ENCODE data around the gene SLC38A5.
"Not testable (repeated sequence)": the region's sequence is repeated elsewhere in the genome, so short reads cannot be mapped to it uniquely, and the experiment has no call there.

Gene SLC38A5

DNA sequence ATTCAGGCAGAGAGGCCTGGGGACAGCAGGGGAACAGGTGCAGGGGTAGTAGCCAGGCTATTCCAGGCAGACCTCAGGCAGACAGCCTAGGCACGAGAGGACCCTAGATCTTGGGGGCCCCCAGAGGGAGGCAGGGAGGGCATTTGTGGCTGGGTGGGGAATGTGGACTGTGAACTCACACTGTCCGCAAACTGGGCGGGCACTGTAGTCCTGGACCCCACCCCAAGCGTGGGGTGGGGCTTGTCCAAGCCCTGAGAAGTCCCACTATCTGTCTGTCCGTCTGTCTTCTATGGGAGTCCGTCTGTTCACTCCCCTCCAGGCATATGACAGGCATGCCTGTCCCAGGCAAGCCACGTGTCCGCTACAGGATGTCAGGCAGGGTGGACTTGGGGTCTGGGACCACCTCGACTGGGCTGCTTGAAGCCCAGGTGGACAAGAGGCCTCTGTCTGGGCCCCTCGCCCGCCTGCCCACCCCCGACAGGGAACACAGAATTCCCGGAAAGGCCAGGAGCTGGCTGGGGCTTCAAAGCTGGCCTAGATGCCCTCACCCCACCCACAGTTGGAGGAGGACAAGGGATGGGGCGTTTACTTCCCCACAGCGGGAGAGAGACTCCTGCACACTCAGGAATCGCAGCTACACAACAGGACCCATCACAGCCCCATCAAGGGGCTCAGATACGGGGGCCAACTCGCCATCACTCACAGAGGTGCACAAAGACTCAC lies at the start of gene SLC38A5:
SLC38A5 (minus strand) TSS at position 151 of the 723 bp plus-strand sequence. CDS start 2,336 bp downstream, outside the sequence.
- no peak for DNase-seq (ENCODE audit: low read depth)

DNA sequence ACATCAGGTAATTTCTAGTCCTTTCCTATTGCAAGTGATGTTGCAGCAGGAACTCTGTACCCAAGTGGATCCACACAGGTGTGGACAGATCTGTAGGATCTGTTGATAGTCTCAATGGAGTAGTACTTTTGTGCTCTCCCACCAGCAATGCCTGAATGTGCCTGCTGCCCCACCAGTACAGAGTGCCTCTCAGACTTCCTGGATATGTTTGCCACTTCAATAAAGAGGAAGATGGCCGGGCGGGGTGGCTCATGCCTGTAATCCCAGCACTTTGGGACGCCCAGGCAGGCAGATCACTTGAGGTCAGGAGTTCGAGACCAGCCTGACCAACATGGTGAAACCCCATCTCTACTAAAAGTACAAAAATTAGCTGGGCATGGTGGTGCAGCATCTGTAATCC lies 49.4 kb upstream of the SLC38A5 start:
- not testable (repeated sequence) for DNase-seq (ENCODE audit: low read depth)

DNA sequence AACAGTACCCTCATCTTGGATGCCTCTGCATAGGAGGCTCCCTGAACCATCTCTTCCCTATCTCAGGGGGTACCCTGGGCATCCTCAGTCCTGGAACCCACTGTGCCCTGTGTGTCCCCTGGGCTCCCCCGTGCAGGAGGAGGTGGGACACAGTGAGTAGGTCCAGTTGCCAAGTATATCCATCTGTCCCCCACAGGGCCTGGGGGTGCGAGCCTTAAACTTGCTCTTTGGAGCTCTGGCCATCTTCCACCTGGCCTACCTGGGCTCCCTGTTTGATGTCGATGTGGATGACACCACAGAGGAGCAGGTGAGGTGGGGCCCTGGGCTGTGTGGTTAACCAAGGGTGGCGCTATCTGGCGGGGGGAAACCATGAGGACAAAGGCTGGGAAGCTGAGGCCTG lies 46.9 kb upstream of the SLC38A5 start:
- no peak for DNase-seq (ENCODE audit: low read depth)

DNA sequence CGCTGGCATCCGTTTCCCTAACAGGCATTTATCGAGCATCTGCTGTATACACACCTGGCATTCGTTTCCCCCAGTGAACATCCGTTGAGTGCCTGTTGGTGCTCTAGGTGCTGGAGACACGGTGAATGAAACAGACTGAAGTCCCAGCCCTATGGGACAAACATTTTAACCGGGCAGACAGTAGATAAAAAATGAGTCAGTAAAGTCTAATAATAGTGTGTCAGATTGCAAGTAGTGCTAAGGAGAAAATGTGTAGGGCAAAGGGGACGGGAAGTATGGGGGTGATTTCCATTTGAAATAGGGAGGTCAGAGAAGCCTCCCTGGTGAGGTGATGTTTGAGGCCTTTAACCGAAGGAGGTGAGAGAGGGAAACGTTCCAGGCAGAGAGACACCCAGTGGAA lies 46.2 kb upstream of the SLC38A5 start:
- DNase-seq (ENCODE audit: low read depth) = no peak

DNA sequence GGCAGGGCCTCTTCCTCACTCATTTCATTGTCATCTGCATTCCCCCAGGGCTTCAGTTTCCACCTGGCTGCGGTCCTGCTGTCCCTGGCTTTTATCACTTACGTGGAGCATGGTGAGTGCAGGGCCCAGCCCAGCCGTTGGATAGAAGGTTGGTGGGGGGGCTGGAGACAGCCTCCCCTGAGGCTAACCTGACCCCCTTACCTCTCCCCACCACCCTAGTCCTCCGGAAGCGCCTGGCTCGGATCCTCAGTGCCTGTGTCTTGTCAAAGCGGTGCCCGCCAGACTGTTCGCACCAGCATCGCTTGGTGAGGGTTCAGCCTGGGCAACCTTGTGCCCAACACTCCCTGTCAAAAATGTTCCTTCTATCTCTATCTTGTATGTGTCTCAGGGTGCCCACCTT lies 45.8 kb upstream of the SLC38A5 start:
- DNase-seq (ENCODE audit: low read depth) = no peak

DNA sequence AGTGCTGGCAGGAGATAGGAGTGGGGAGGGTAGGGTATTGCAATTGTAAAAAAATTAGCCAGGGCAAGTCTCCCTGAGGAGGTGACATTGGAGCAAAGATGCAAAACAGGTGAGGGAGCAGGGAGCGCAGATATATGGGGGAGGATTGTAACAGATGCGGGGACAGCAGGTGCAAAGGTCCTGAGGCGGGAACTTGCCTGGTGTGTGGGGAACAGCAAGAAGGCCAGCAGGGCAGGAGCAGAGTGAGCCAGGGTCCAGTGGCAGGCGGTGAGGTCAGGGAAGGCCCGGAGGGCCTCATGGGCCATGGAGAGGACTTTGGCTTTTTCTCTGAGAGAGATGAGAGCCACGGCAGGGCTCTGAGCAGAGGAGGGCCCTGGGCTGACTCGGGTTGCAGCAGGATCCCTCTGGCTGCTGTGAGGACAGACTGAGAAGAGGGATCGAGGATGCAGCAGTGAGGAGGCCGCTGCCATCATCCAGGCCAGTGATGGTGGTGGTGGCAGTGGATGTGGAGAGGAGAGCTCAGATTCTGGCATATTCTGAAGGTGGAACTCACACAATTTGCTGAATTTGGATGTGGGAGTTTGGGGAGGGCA lies 44.9 kb upstream of the SLC38A5 start:
- no peak for DNase-seq (ENCODE audit: low read depth)

DNA sequence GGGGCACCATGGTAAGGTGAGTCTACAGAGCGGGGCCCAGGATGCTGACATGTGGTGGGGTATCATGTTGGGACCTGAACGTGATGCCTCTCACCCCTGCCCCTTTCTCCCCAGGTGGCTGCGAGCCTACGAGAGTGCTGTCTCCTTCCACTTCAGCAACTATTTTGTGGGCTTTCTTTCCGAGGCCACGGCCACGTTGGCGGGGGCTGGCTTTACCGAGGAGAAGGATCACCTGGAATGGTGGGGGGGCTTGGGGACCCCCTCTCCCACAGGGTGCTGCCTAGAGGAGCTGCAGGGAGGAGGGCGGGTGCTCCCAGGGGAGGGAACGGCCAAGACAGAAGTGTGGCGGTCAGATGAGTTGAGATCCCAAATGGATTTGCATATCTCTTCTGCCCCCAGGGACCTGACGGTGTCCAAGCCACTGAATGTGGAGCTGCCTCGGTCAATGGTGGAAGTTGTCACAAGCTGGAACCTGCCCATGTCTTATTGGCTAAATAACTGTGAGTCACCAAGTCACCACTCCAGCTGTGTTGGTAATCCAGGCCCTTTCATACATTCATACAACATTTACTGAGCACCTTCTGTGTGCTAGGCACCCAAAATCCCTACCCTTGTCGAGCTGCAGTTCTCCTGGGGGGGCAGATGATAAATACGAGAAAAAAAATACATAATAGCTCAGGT lies 44.2 kb upstream of the SLC38A5 start:
- no peak for DNase-seq (ENCODE audit: low read depth)

DNA sequence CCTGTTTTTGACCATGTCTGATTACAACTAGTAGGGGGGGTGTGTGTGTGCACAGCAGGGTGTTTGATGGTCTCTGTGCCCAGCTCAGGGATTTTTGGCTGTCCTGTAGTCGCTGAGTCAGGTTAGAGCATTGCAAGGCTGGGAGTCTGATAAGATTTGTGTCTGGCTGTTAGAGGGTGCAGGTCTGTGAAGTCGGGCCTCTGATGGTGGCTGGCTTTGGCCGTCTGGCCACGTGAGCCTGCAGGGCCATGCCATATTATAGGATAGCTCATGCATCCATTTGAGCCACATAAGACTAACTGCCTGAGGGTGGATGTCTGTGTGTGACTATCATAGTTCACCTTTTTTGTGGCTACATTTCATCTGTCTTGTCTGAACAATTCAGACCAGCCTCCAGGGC lies 43.6 kb upstream of the SLC38A5 start:
- DNase-seq (ENCODE audit: low read depth) = no peak

DNA sequence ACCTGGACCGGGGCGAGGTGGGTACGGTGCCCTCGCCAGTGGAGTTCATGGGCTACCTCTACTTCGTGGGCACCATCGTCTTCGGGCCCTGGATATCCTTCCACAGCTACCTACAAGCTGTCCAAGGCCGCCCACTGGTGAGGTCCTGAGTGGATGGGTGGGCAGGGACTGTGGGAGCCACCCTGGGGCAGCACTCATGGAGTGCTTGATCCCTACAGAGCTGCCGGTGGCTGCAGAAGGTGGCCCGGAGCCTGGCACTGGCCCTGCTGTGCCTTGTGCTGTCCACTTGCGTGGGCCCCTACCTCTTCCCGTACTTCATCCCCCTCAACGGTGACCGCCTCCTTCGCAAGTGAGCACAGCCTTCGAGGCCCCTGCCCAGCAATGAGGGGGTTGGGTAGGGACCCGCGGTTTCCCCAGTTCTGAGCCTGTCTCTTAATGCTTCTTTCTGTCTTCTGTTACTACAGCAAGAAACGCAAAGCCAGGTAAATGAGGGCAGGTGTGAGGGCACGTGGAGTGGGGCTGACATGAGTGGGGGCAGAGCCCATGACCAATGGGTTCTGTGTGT lies 42.4 kb upstream of the SLC38A5 start:
- DNase-seq (ENCODE audit: low read depth) = no peak

DNA sequence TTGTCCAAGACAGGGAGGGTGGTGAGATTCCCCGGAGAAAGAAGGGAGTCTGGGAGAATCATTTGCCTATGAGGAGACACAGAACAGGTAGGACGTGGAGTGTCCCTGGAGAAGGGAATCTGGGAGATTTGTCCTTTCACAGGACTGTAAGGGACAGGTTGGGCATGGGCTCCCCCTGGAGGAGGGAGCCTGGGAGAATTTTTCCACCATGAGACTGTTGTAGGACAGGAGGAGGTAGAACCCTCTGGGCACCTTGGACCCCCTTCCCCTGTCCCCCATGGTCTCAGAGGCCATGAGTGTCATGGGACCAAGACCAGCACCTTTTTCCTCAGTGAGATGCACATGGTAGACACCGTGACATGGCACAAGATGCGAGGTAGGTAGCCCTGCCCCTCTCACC lies 41.5 kb upstream of the SLC38A5 start:
- no peak for DNase-seq (ENCODE audit: low read depth)

DNA sequence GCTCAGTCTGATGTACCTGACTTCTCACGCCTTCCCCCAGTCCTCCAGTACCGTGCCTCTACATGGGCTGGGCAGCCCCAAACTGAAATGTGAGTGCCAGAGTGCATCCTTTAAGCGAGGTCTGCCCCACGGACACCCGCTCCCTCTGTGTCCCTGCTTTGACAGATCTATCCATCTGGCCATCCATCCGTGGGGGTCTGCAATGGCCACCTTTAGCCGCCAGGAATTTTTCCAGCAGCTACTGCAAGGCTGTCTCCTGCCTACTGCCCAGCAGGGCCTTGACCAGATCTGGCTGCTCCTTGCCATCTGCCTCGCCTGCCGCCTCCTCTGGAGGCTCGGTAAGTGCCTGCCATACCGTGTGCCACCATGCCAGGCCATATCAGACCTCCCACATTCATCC lies 39.6 kb upstream of the SLC38A5 start:
- DNase-seq (ENCODE audit: low read depth) = no peak

DNA sequence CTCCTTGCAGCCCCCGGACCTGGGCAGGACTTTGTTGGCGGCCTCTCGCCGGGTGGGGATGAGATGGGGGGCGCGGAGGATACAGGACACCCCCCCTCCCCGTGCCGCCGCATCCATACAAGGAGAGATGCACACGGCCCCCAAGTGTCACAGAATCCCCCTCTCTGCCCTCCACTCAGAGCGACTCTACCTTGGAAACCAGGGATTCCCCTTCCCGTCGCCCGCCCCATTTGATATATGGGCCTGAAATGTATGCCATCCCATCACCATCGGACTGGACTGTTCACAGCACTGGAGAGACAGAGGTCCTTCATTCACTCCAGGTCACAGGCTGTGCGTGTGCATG lies 39.2 kb upstream of the SLC38A5 start:
- no peak for DNase-seq (ENCODE audit: low read depth)

DNA sequence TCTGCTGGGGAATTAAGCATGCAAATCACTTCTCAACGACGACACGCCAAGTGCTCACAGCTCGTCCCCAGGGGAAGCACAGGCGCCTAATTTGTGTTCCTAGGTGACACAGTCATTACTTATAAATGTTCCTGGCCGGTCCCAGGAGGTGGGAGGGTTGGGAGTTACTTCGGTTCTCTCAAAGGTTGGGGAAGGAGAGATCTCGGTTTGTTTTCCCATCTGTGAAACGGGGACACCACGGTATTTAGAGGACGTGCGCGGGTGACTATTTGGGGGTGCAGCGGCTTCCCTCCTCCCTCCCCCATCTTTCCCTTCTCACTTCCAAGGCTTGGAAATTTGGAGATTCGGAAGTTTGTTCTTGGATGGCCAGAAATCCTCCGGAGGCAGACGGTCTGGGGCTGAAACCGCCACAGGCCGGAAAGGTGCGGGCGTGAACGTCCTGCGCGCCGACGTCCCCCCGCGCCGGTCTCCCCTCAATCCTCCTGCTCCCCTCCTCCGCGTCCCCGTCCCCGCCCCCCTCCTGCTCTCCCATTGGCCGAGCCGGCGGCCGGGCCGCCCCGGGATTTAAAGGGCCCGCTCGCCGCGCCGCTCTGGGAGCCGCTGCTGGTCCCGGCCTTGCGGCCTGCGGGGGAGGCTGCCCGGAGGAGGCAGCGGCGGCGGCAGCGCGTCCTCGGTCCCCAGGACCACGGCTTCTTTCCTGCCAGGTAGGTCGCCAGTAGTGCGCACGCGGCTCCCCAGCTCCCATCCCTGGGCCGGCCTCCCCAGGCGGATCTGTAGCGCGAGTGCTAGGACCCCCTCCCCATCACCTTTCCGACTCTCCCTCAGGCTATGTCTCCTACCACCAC lies 38.6 kb upstream of the SLC38A5 start, which contains the start of gene PORCN:
PORCN (plus strand) TSS at position 593 of the 845 bp plus-strand sequence. CDS start 829 bp downstream, outside the sequence.
- DNase-seq (ENCODE audit: low read depth) = no peak

DNA sequence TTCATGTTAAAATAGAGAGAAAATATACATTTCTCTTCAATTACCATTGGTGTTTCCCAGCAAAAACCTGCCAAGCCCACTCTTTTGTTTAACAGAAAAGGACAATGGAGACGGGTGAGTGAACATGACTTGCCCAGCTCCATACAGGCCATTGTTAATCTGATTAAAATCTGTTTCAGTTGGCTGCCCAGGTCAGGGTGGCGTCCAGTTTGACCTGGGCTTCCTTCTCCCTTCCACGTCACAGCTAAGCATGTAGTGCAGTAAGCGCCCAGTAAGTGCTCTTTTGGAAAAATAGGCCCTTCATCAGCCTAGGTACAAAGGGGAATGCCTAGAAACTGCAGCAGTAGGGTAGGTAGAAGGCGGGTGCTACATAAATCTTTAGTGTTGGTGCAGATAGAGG lies 37.2 kb upstream of the SLC38A5 start:
- no peak for DNase-seq (ENCODE audit: low read depth)

DNA sequence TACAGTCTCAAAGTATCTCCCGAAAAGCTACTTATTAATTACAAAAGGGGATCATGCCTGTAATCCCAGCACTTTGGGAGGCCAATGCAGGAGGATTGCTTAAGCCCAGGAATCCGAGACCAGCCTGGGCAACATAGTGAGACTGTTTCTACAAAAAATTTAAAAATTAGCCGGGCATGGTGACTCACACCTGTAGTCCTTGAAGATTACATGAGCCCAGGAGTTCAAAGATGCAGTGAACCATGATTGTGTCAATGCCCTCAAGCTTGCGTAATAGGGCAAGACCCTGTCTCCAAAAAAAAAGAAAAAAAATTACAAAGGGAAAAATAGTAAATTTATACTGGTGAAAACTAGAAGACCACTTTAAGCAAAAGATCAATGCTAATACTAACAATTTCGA lies 35.4 kb upstream of the SLC38A5 start:
- DNase-seq (ENCODE audit: low read depth) = no peak

DNA sequence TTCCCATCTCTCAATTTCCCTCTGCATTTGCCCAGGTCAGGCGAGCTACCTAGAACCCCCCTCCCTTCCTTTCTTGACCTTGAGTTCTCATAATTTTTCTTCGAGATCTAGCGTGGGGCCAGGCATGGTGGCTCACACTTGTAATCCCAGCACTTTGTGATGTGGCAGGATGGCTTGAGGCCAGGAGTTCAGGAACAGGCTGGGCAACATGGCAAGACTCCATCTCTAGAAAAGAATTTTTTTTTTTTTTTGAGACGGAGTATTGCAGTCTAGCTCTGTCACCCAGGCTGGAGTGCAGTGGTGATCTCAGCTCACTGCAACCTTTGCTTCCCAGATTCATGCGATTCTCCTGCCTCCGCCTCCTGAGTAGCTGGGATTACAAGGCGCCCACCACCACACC lies 34.2 kb upstream of the SLC38A5 start:
- DNase-seq (ENCODE audit: low read depth) = no peak

DNA sequence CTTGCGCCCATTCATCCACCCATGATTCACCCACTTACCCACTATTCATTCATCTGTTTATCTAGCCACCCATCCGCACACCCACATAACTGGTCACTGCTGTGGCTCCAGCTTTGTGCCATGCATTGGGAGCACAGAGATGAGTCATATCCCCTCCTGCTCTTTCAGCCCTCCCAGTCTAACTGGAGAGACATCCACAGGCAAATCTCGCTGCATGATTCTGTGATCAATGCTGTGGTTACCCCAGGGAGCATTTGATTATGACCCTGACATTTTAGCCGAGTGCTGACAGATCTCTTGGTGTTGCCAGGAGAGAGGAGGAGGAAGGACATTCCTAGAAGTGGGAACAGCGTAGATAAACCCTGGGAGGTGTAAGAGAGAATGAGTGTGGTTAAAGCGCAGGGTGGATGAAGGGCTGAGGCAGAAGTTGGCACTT lies 28.3 kb upstream of the SLC38A5 start:
- DNase-seq (ENCODE audit: low read depth) = no peak

DNA sequence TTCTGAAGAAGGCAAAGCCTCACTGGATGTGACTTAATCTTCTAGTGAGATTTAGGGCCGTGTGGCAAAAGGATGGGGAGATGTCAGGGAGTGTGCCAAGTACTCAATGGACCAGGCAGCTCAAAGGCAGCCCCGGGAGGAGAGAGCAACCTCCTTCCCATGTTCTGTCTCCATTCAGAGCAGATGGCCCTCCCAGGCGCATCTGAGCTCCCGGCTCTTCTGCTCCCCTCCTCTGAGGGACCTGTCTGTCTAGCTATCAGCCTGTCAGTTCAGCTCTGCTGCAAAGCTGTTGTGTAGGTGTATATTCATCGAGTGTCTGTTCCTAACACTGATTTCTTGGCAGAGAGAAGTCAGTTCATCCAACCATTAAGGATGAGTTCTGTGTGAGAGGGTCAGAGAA lies 27.8 kb upstream of the SLC38A5 start:
- DNase-seq (ENCODE audit: low read depth) = no peak

DNA sequence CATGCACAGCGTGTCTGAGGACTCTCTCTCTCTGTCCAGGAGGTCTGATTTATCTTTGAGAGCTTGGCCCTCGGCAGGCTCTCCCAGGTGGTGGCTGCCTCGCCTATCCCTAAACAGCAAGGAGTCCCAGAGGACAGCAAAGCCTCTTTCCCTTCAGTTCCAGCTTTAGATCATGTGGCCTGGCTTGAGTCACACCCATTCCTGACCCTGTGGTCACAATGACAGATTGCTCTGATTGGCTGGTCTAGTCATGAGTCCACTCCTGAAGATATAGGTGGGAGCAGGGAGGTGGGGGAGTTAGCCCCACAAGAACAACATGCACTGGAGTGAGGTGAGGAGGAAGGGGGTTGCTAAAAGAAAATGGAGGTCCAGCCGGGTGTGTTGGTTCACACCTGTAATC lies 26.6 kb upstream of the SLC38A5 start:
- DNase-seq (ENCODE audit: low read depth) = no peak

DNA sequence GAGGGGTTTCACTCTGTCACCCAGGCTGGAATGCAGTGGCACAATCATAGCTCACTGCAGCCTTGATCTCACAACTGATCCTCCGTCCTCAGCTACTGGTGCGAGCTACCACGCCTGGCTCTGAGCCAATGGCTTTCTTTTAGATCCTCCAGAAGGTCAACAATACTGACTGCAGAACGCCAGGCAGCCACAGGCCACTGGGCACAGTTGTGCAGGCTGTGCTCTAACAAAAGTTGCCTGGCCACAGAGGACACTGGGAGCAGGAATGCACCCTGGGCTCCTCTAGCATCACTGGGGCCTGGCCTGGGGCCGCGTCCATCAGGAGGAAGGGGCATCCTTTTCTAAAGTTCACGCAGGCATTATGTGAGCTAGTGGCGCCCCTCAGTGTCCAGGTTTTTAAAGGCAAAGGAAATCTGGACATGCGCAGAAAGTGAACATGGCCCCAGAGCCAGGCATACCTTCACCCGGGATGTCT lies 23.9 kb upstream of the SLC38A5 start:
- DNase-seq (ENCODE audit: low read depth) = no peak

DNA sequence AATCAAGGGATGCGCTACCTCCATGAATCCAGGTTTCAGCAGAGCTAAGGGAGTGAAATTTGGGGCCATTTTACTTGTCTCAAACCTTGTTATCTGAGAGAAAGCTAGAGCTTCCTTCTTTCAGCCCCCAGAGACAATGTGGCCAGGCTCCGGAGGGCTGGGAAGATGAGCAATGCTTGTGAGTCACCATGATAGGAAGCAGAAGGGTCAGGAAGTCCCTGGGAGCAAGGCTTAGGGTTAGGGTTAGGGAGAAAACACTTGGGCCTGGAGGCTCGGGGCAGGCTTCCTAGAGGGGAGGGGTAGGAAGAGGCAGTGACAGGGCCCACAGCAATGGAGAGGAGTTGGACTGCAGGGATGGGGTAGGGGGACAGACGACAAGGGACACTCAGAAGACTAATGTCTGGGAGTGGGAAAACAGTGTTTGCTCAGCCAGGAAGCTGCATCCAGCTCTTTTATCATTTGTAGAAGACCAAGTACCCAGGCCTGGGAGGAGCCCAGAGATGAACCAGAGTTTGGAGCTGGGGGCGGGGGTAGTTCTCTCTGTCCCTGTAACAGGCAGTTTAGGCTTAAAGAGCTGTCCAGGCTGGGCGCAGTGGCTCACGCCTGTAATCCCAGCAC lies 22.3 kb upstream of the SLC38A5 start:
- DNase-seq (ENCODE audit: low read depth) = no peak

DNA sequence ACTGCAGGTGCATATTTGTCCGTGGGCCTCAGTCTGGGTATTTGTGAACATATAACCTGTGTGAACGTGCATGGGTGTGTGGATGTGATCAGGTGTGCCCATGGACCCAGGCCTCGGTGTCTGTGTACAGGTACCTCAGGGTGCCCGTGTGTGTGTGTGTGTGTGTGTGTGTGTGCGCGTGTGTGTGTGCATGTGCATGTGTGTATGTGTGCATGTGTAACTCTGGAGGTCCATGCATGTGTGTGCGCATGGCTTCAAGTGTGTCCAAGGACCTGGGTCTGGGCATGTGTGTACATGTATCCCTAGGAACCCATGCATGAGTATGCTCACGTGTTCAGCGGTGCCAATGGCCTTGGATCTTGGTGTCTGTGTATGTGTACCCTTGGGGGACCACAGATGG lies 21.7 kb upstream of the SLC38A5 start:
- no peak for DNase-seq (ENCODE audit: low read depth)
